Inflammatory macrophage (primary cell): Measurements from ENCODE around the gene GNB1L.
"Not testable (repeated sequence)": the region's sequence is repeated elsewhere in the genome, so short reads cannot be mapped to it uniquely, and the experiment has no call there.

Experiments used
- DNase-seq, 2 donors: peaks; one replicate each; pipeline ENCODE4 v3.0.0-alpha.2; 2020 to 2022

GNB1L gene

GRCh38 chr22:19792383-19792896 lies 62.2 kb downstream of the GNB1L start:
- DNase-seq: not testable (repeated sequence)

GRCh38 chr22:19791894-19792293 lies 62.8 kb downstream of the GNB1L start:
- no peak for DNase-seq

- no peak for DNase-seq
Observed at GRCh38 chr22:19791243-19791642, 63.4 kb downstream of the GNB1L start.

- DNase-seq: no peak
Observed at GRCh38 chr22:19789828-19790227, 64.8 kb downstream of the GNB1L start.

GRCh38 chr22:19789406-19789805 lies 65.3 kb downstream of the GNB1L start:
- DNase-seq: no peak

DNA sequence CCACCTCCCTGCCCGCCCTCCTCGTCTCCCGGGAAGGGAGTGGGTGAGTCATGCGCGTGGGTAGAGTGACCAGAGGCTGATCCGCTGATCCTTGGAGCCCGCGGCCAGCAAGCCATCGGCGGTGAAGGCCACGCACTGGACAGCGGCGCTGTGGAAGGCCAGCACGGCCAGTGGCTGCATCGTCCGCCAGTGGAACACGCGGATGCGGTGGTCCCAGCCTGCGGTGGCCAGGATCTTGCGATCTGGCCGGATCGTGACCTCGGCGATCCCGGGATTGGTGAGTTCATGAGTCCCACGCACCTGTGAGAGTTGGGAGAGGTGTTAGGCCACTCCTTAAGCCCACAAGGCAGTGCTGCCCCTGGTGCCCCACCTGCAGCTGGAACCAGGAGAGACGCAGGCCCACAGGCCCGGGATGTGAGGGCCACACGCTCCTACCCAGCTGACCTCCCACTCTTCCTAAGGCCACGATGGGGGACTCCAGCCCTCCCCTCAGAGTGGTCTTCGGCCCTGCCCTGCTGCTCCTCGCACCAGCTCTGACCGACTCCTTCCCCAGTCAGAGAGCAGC lies 65.9 kb downstream of the GNB1L start:
- DNase-seq: no peak

DNA sequence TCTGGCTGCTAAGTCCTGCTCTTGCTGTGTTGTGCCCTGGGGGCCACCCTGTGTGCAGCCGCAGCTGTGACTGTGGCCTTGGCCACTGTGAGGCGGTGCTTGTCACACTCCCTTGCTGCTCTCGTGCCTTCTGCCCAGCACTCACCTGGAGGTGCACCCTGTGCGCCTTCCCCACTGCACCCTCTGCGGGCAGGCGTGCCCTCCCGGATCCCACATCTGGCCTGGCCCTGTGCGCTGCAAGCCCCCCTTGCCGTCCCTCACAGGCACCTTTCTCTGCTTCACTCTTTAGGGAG lies 66.9 kb downstream of the GNB1L start:
- no peak for DNase-seq

DNA sequence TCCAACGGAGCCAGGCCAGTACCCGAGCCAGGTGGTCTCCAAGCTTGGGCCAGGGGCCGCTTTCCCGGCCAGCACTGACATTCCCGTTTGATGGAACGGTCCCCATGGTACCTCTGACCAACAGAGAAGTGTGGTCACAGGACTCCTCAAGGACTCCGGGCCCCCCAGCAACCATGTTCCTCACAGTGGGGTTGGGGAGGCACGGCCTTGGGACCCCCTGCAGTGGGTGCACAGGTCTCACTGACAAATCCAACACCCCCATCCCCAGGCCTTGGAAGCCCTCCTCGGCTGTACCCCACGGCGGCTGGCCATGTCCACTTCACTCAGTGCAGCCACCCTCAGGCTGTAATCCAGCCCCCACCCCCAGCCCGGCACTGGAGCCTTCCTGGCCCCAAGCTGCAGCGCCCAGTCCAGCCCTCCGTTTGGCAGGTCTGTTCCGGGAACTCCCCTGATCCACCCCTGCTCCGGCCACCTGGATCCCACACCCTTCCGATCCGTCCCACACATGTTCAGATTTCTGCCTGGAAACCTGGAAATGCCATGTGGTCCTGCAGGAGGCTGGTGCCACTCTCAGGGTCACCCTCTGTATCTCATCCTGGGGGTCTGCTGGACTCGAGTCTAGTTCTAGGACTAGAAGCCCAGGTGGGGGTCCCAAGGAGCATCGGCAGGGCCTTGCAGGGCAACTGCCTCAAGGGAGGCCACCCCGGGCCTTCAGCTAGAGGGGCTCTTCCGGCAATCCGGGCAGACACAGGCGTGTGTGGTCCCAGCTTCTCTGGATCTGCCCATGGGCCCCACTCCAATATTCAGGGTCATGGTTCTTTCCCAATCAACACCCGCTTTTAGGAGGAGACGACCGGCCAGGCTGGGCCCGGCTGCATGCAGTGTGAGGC lies 67.5 kb downstream of the GNB1L start:
- DNase-seq: peak in 1 of 2 donors; percentile 0

GRCh38 chr22:19786264-19786585 lies 68.4 kb downstream of the GNB1L start:
- peak in 1 of 2 donors; percentile 0 for DNase-seq

DNA sequence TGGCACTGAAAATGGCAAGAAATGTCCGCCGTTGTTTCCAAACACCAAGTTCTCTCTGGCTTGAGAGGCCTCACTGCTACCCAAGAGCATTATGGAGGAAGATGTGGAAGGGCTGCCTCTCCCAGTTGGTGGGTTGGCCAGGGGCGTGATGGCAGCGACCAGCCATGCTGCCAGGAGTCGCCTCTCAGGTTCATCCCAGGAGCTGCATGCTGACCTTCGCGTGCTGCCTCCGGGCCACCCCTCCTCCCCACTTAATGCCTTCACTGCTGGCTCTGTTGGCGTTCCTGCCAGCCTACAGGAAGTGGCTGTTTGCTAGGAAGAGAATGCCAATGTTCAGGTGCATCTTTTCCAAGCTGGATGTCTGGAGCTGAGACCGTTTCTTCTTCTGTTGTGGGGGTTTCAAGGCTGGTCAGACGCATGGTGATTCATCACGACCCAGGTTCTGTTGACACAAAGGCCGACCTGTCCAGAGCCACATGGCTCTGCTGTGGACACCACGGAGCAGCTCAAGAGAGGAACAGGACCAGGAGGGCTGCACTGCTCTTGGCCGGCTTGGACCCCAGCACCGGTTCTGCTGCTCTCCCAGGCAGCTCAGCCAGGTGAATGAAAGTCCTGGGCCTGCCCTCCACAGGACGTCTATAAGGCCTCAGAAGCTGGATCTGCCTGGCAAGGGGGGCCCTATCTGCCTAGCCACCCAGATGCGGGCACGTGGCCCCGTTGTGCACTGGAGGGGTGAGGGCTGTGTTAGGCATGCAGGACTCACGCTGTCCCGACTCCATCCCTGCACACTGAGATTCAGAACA lies 69.0 kb downstream of the GNB1L start:
- DNase-seq: peak in 1 of 2 donors; percentile 0

DNA sequence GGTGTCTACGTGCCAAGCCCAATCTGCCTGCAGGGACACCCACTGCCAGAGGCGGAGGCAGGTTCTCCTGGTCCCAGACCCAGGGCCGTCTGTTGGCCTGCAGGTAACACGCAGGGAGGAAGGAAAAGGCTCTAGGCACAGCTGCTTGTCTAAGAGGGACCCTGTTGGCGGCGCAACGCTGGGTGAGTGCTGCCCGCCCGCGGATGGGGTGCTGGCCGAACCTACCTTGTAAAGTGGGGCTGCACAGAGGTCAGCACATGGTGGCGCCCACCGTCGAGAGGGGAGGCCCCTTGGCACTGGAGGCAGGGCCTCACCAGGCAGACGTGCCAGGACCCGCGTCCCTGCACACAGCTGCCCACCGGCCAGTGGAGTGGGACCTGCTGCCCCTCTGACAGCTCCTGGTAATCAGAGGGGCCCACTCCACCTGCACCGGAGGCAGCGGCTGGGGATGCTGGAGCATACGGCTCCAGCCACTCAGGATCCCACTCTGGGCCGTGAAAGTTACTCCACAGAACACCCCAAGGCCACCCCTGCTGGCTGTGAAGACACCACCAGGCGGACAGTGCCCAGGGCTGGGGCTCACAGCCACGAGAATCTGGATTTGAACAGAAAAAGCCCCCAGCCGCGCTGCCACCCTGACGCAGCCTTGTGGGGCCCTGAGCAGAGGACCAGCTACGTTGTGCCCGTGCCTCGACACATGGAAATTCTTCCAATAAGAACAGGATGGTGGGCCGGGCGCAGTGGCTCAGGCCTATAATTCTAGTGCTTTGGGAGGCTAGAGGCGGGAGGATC lies 70.1 kb downstream of the GNB1L start:
- DNase-seq: peak in 1 of 2 donors; percentile 1

GRCh38 chr22:19783586-19784383 lies 70.9 kb downstream of the GNB1L start:
- peak in 1 of 2 donors; percentile 0 for DNase-seq

DNA sequence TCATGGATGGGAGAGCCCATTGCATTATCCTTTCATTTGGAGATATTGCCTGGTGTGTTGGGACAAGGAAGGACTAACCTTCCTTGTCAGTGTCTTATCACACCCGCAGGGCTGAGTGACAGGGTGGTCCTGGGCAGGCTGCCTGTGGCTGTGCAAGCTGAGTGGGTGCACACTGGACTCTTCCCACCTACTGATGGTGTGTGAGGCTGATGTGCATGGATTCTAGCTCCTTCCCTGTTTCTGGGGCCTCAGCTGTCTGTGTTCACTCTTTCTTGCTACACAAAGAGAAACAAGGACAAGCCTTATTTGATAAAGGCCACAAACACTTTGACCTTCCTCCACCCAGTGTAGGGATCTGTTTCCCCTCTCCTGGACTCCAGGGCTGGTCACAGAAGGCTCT lies 72.1 kb downstream of the GNB1L start:
- DNase-seq: no peak

DNA sequence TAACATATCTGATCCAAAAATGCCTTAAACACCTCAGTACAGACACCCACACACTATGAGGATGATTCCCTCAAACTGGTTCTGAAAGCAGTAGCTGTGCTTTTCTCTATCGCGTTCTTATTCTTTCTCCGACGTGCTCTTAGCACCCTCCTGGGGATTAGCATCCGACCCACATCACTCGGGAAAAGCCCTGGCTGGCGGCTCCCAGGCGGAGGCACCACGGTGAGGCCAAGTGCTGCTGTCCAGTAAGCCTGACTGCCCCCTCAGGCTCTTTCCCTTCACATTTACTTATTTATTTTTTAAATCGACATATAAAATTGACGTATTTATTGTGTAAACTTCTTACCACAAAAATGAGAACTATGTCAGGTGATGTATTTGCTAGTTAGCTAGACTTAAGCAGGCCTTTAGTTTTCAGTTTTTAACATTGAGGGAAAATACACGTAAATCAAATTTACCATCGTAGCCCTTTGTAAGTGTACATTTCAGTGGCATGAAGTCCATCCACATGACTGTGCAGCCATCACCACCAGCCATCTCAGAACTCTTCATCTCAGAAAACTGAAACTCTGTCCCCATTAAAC lies 74.9 kb downstream of the GNB1L start:
- DNase-seq: peak in 1 of 2 donors; percentile 7

DNA sequence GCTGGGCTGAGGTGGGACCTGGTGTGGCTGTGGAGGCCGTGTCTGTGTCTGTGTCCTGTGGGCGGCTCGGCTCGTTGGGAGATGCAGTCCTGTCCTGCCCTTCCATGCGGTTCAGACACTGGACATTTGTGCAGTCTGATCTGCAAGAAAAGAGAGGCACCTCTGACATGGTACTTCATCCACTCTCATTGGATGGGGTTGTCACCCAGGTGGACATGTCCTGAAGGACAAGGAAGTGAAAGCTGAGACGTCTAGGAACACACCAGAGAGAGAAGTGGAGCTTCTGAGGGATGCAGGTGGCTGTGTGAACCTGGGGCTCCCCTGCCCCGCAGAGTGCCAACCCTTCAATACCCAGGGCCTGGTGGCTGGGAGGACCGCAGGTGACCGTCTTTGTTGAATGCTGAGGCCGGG lies 75.7 kb downstream of the GNB1L start:
- no peak for DNase-seq

DNA sequence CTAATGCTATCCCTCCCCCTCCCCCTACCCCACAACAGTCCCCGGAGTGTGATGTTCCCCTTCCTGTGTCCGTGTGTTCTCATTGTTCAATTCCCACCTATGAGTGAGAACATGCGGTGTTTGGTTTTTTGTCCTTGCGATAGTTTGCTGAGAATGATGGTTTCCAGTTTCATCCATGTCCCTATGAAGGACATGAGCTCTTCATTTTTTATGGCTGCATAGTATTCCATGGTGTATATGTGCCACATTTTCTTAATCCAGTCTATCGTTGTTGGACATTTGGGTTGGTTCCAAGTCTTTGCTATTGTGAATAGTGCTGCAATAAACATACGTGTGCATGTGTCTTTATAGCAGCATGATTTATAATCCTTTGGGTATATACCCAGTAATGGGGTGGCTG lies 77.5 kb downstream of the GNB1L start:
- DNase-seq: not testable (repeated sequence)

DNA sequence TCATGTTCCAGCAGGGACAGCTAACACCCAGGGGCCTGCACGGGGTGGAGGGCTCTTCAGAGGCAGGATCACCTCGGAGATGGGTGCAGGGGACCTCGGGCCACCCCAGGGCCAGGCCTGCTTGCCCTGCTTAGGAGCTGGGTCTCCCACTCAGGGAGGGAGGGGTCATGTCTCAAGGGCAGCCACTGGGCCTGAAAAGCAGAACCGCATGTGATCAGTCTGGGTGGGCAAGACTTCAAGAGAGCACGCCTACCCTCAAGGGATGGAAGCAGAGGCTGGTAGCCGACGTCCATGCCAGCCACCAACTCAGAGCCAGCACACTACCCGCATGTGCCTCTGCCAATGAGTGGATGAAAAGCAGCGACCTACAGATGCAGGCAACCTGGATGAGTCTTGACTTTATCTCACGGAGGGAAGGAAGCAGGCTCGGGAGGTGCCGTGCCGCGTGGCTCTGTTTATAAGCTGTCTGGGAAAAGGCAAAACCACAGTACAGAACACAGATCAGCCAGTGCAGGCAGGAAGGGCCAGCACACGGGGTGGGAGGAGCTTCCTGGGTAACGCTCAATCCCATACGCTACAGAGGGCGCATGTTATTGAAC lies 78.1 kb downstream of the GNB1L start:
- DNase-seq: peak in 1 of 2 donors; percentile 53

GRCh38 chr22:19775496-19776325 lies 79.0 kb downstream of the GNB1L start:
- no peak for DNase-seq

- no peak for DNase-seq
Observed at GRCh38 chr22:19774628-19775027, 80.0 kb downstream of the GNB1L start.

- no peak for DNase-seq
Observed at GRCh38 chr22:19773470-19774040, 81.1 kb downstream of the GNB1L start.
